IMR-90 (cell line): ENCODE data around the gene PTRHD1. TPM values are rescaled to one million over a fixed set of nuclear protein-coding genes. Genes with fewer than 3 reads are reported as not detected.
A peak's percentile ranks its signal among the peaks of the same experiment; 100 is the strongest.

ENCODE experiments used
- ATAC-seq: fragments of 200-7000 bp; cut with Tn5 transposase; 2 replicates; pipeline ENCODE4 v1.9.1; 2020; ENCODE audit warnings: low read depth, mild to moderate bottlenecking, moderate library complexity
- BruUV-seq: library from RNA; stranded (reverse); fragments of 400-500 nt; replicated peaks from 2 replicates; lab custom pipeline; 2021; lab: Mats Ljungman, UMichigan
- CTCF ChIA-PET: fragments of 300-600 bp; formaldehyde crosslinking; extraction: SDS; loops from one replicate; lab custom pipeline; 2021; ENCODE audit warnings: antibody characterized with exemption; lab: Yijun Ruan, JAX
- POLR2A ChIA-PET: fragments of 300-600 bp; sonication (Branson Sonifier 250); formaldehyde crosslinking; loops from one replicate; lab custom pipeline; 2022; ENCODE audit warnings: antibody characterized with exemption; ENCODE audit not compliant: unreplicated experiment; lab: Charles Lee
- DNase-seq: peaks from one replicate; pipeline ENCODE4 v3.0.0; 2013
- H2AFZ ChIP-seq: replicated peaks from 2 replicates; pipeline ENCODE3; 2013; ENCODE audit warnings: low read length, mild to moderate bottlenecking; ENCODE audit not compliant: poor library complexity
- H2AK5ac ChIP-seq: 2 replicates; pipeline ENCODE4 v1.6.1; 2013; ENCODE audit warnings: low read depth, low read length, inconsistent platforms
- H2AK9ac ChIP-seq: replicated peaks from 2 replicates; pipeline ENCODE3; 2013; ENCODE audit warnings: mild to moderate bottlenecking, low read depth, low read length, moderate library complexity; ENCODE audit not compliant: poor library complexity
- H2BK120ac ChIP-seq: 2 replicates; pipeline ENCODE4 v1.6.1; 2013; ENCODE audit warnings: low read depth, low read length, inconsistent platforms
- H2BK15ac ChIP-seq: 3 replicates; pipeline ENCODE4 v1.6.1; 2013; ENCODE audit warnings: low read depth, low read length, inconsistent platforms
- H2BK20ac ChIP-seq: 2 replicates; pipeline ENCODE4 v1.6.1; 2013; ENCODE audit warnings: low read depth, mild to moderate bottlenecking, inconsistent platforms, low read length, moderate library complexity
- H2BK5ac ChIP-seq: 2 replicates; pipeline ENCODE4 v1.6.1; 2013; ENCODE audit warnings: mild to moderate bottlenecking, low read depth, low read length, inconsistent platforms; ENCODE audit not compliant: poor library complexity, severe bottlenecking
- H3K14ac ChIP-seq: replicated peaks from 2 replicates; pipeline ENCODE4 v1.6.1; 2013; ENCODE audit warnings: low read depth, low read length, inconsistent platforms
- H3K18ac ChIP-seq: 2 replicates; pipeline ENCODE4 v1.6.1; 2013; ENCODE audit warnings: low read depth, low read length, control low read depth
- H3K23ac ChIP-seq: 2 replicates; pipeline ENCODE4 v1.6.1; 2013; ENCODE audit warnings: low read depth, low read length, inconsistent platforms
- H3K27ac ChIP-seq: 2 replicates; pipeline ENCODE4 v1.5.1; 2013; ENCODE audit warnings: mild to moderate bottlenecking, control low read depth, low read length; ENCODE audit not compliant: insufficient read depth
- H3K27me3 ChIP-seq: 2 replicates; pipeline ENCODE4 v1.6.1; 2013; ENCODE audit warnings: low read length; ENCODE audit not compliant: control insufficient read depth, insufficient read depth
- H3K36me3 ChIP-seq: 2 replicates; pipeline ENCODE4 v1.6.1; 2013; ENCODE audit warnings: low read length, mixed read lengths; ENCODE audit not compliant: control insufficient read depth, insufficient read depth
- H3K4ac ChIP-seq: 2 replicates; pipeline ENCODE4 v1.6.1; 2013; ENCODE audit warnings: low read depth, low read length, inconsistent platforms
- H3K4me1 ChIP-seq: 2 replicates; pipeline ENCODE4 v1.6.1; 2013; ENCODE audit warnings: low read length, mixed read lengths; ENCODE audit not compliant: control insufficient read depth, insufficient read depth
- H3K4me2 ChIP-seq: 2 replicates; pipeline ENCODE4 v1.6.1; 2013; ENCODE audit warnings: low read depth, mild to moderate bottlenecking, control low read depth, low read length, moderate library complexity
- H3K4me3 ChIP-seq: 2 replicates; pipeline ENCODE4 v1.5.1; 2013; ENCODE audit warnings: low read depth, mild to moderate bottlenecking, control low read depth, low read length, moderate library complexity; ENCODE audit not compliant: insufficient read depth
- H3K56ac ChIP-seq: 2 replicates; pipeline ENCODE4 v1.6.1; 2013; ENCODE audit warnings: low read length, inconsistent platforms; ENCODE audit not compliant: insufficient read depth; ENCODE audit errors: extremely low read depth
- H3K79me1 ChIP-seq, 2 experiments: 2 replicates each; pipeline ENCODE4 v1.6.1; 2013; ENCODE audit warnings: low read length in 2 of 2, inconsistent platforms in 1 of 2, low read depth in 1 of 2
- H3K9ac ChIP-seq: 2 replicates; pipeline ENCODE4 v1.6.1; 2013; ENCODE audit warnings: low read depth, low read length, control low read depth
- H3K9me1 ChIP-seq: 2 replicates; pipeline ENCODE4 v1.6.1; 2013; ENCODE audit warnings: low read length, inconsistent platforms; ENCODE audit not compliant: insufficient read depth
- H3K9me3 ChIP-seq: 2 replicates; pipeline ENCODE4 v1.6.1; 2013; ENCODE audit warnings: low read length; ENCODE audit not compliant: control insufficient read depth, insufficient read depth
- H4K20me1 ChIP-seq: 2 replicates; pipeline ENCODE4 v1.6.1; 2013; ENCODE audit warnings: low read length, inconsistent platforms; ENCODE audit not compliant: insufficient read depth
- H4K5ac ChIP-seq: 2 replicates; pipeline ENCODE4 v1.6.1; 2013; ENCODE audit warnings: mild to moderate bottlenecking, low read depth, low read length, control low read depth
- H4K8ac ChIP-seq, 2 experiments: 2 replicates each; pipeline ENCODE4 v1.6.1; 2013; ENCODE audit warnings: low read depth in 2 of 2, low read length in 2 of 2, control low read depth in 1 of 2, inconsistent platforms in 1 of 2
- H4K91ac ChIP-seq: 2 replicates; pipeline ENCODE4 v1.6.1; 2013; ENCODE audit warnings: low read depth, low read length, inconsistent platforms; ENCODE audit not compliant: insufficient read depth
- BHLHE40 ChIP-seq: fragments of 150-350 bp; IDR thresholded peaks from 2 replicates; pipeline ENCODE4 v1.6.1; 2016; ENCODE audit warnings: mild to moderate bottlenecking, low read depth, low read length
- CEBPB ChIP-seq: IDR thresholded peaks from 2 replicates; pipeline ENCODE4 v1.6.1; 2012; ENCODE audit warnings: low read depth, low read length, improper control_type of control experiment
- CHD1 ChIP-seq: IDR thresholded peaks from 2 replicates; pipeline ENCODE4 v1.6.1; 2012; ENCODE audit warnings: low read depth, low read length, improper control_type of control experiment
- FOS ChIP-seq: fragments of 150-350 bp; IDR thresholded peaks from 2 replicates; pipeline ENCODE4 v1.6.1; 2016; ENCODE audit warnings: low read depth, low read length
- NFE2L2 ChIP-seq: fragments of 150-350 bp; IDR thresholded peaks from 2 replicates; pipeline ENCODE4 v1.6.1; 2016; ENCODE audit warnings: low read depth, mild to moderate bottlenecking, low read length
- RFX5 ChIP-seq: IDR thresholded peaks from 2 replicates; pipeline ENCODE4 v1.8.0; 2012; ENCODE audit warnings: low read depth, mild to moderate bottlenecking, low read length, moderate library complexity
- USF2 ChIP-seq: fragments of 150-350 bp; IDR thresholded peaks from 2 replicates; pipeline ENCODE4 v1.6.1; 2017; ENCODE audit warnings: mild to moderate bottlenecking, antibody characterized with exemption, low read length, low read depth
- WGBS, 2 experiments: methylation state at CpG; one replicate each; pipeline versions ENCODE4 v1.1.5 to v1.1.7; 2013; ENCODE audit warnings: missing lambda C conversion rate in 2 of 2; ENCODE audit not compliant: insufficient read length in 1 of 2; ENCODE audit errors: extremely low coverage in 2 of 2; 5-methylcytosine and 5-hydroxymethylcytosine counted together
- dilution Hi-C: fragments of 300-500 bp; cut with HindIII; formaldehyde crosslinking; loops from one replicate; pipeline ENCODE4 v1.14.3; 2018; ENCODE audit warnings: low sequenced_read_pairs; ENCODE audit not compliant: unreplicated experiment
- in situ Hi-C: fragments of 300-500 bp; cut with MboI; formaldehyde crosslinking; loops from 3 replicates; pipeline ENCODE4 v1.14.3; 2019; ENCODE audit warnings: low sequenced_read_pairs, inconsistent platforms, mixed read lengths
- intact Hi-C: fragments of 100-400 bp; cut with micrococcal nuclease; formaldehyde crosslinking; loops from 2 replicates; pipeline ENCODE4 v1.10.0; 2022
- polyA plus RNA-seq, 3 experiments: library from polyadenylated mRNA; depleted of rRNA; stranded (reverse); fragments of >200 nt; gene quantifications; 2 replicates each; pipeline ENCODE4 v1.2.3, GENCODE V29; 2012; ENCODE audit warnings: low replicate concordance in 1 of 3
- total RNA-seq: library from RNA; depleted of rRNA; stranded (reverse); fragments of >200 nt; gene quantifications from 2 replicates; pipeline ENCODE4 v1.2.3, GENCODE V29; 2012

The PTRHD1 gene
- total and polyA plus RNA-seq, 2 of the 4 experiments (the other 2 are of a cell fraction), result 11.7 to 30.9 TPM

- H3K4me2 ChIP-seq, result peak overlapping the region; percentile 31; the same call in 1 of the 2 replicates
- 90% methylated on average over 2 of the region's 6 CpGs; no CpG with 5 or more reads in 1 of the 2 experiments for WGBS, 2 experiments
- peak overlapping the region; percentile 94; the same call in 1 of the 2 replicates for H2AK5ac ChIP-seq
- no peak overlapping the region for H2AFZ ChIP-seq
- BruUV-seq, result no TSS peak
- peak overlapping the region; percentile 81; the same call in 1 of the 2 replicates for H3K18ac ChIP-seq
- POLR2A ChIA-PET, result no interaction called here
- H4K5ac ChIP-seq, result peak overlapping the region; percentile 70
- peaks cover 40 to 59% of the 10 kb centered on the region in 2 experiments for H3K79me1 ChIP-seq
- H4K20me1 ChIP-seq, result peaks cover 10% of the 10 kb centered on the region; the same call in 1 of the 2 replicates
- dilution Hi-C loops (no loop called here), in situ Hi-C loops (no loop called here), intact Hi-C loops (no loop called here)
- H3K4ac ChIP-seq, result peak overlapping the region; percentile 87
- peak overlapping the region; percentile 51; the same call in 1 of the 2 replicates for H3K56ac ChIP-seq
- H3K9me3 ChIP-seq, result no peaks in the 10 kb centered on the region
- no peak overlapping the region for H3K9ac ChIP-seq
- peaks cover 14% of the 10 kb centered on the region for H3K9me1 ChIP-seq
- no peak for DNase-seq
- H3K14ac ChIP-seq, result peak overlapping the region; percentile 55; the same call in 1 of the 2 replicates
- no peak for ATAC-seq
- H2BK15ac ChIP-seq, result peak overlapping the region; percentile 87; the same call in 2 of the 3 replicates
- H3K4me1 ChIP-seq, result peaks cover 17% of the 10 kb centered on the region
- H3K27me3 ChIP-seq, result no peaks in the 10 kb centered on the region
- peak overlapping the region; percentile 75 for H3K27ac ChIP-seq
- H4K8ac ChIP-seq, result peak overlapping the region; percentile 10 to 85; a peak in 3 of 4 replicates
- peak overlapping the region; percentile 70 for H2BK20ac ChIP-seq
- H2BK5ac ChIP-seq, result peak overlapping the region; percentile 83
- no peak overlapping the region for H3K4me3 ChIP-seq
- no peak for TF ChIP-seq CEBPB
- TF ChIP-seq RFX5, result no peak
- TF ChIP-seq FOS, result no peak
- TF ChIP-seq USF2, result no peak
- TF ChIP-seq NFE2L2, result no peak
- TF ChIP-seq BHLHE40, result no peak
- no peak for TF ChIP-seq CHD1
- H3K36me3 ChIP-seq, result peaks cover 30% of the 10 kb centered on the region
- CTCF ChIA-PET, result no interaction called here
- peak overlapping the region; percentile 58 for H2AK9ac ChIP-seq
- H3K23ac ChIP-seq, result peak overlapping the region; percentile 78
- H4K91ac ChIP-seq, result peak overlapping the region; percentile 86
- H2BK120ac ChIP-seq, result peak overlapping the region; percentile 78
Measured at GRCh38 chr2:24816404-24816803, 23.2 kb upstream of the PTRHD1 start.
